HCT116 (cell line): ENCODE measurements around the gene LMOD1. TPM values are rescaled to one million over a fixed set of nuclear protein-coding genes. Genes with fewer than 3 reads are reported as not detected.

Experiments used
- ATAC-seq: fragments of 200-7000 bp; cut with Tn5 transposase; 2 replicates; pipeline ENCODE4 v1.9.1; 2020; ENCODE audit warnings: mild to moderate bottlenecking, moderate library complexity
- BruUV-seq: library from RNA; stranded (reverse); fragments of 400-500 nt; replicated peaks from 2 replicates; lab custom pipeline; 2021; lab: Mats Ljungman, UMichigan
- CTCF ChIA-PET: fragments of 300-600 bp; sonication (Branson Sonifier 250); formaldehyde crosslinking; loops from one replicate; lab custom pipeline; 2021; ENCODE audit warnings: antibody characterized with exemption; lab: Charles Lee
- POLR2A ChIA-PET: fragments of 300-600, 350-600 bp; sonication (Branson Sonifier 250); formaldehyde crosslinking; loops from one replicate; lab custom pipeline; 2021; ENCODE audit warnings: antibody characterized with exemption; lab: Charles Lee
- RAD21 ChIA-PET, 2 experiments: fragments of 300-600 bp; sonication (Branson Sonifier 250); formaldehyde crosslinking; loops; one replicate each; lab custom pipeline; 2023; ENCODE audit warnings: low total read pairs in 2 of 2; ENCODE audit not compliant: uncharacterized antibody in 2 of 2, unreplicated experiment in 2 of 2, low non-redundant PET in 1 of 2; lab: Charles Lee
- DNase-seq: peaks from one replicate; pipeline ENCODE4 v3.0.0-alpha.2; 2010; ENCODE audit warnings: low read depth, low spot score
- H2AFZ ChIP-seq: fragments of 200-600 bp; shearing (Covaris generic), sonication (generic); 2 replicates; pipeline ENCODE4 v1.6.1; 2017; ENCODE audit warnings: low read depth, mixed run types, mixed read lengths, antibody characterized with exemption, low read length; ENCODE audit not compliant: poor library complexity, severe bottlenecking
- H3K27ac ChIP-seq: 2 replicates; pipeline ENCODE4 v1.5.1; 2012; ENCODE audit warnings: low read depth, low read length
- H3K27me3 ChIP-seq: fragments of 200-600 bp; sonication (generic); 2 replicates; pipeline ENCODE4 v1.6.1; 2016; ENCODE audit warnings: mixed run types, low read length, mixed read lengths; ENCODE audit not compliant: insufficient read depth
- H3K36me3 ChIP-seq, 2 experiments: fragments of 200-500 bp in 1 of 2; fragments of 200-600 bp in 1 of 2; sonication (Bioruptor generic) in 1 of 2; sonication (generic) in 1 of 2; 2 replicates each; pipeline versions ENCODE4 v1.5.1 to v1.6.1; 2014 to 2016; ENCODE audit warnings: low read length in 2 of 2, inconsistent platforms in 1 of 2, mixed read lengths in 1 of 2, mixed run types in 1 of 2; ENCODE audit not compliant: insufficient read depth in 2 of 2, control insufficient read depth in 1 of 2
- H3K4me1 ChIP-seq, 2 experiments: fragments of 200-600 bp in 1 of 2; sonication (generic) in 1 of 2; 2 replicates each; pipeline versions ENCODE4 v1.5.1 to v1.6.1; 2012 to 2017; ENCODE audit warnings: low read length in 2 of 2, inconsistent platforms in 1 of 2, mild to moderate bottlenecking in 1 of 2, mixed read lengths in 1 of 2, mixed run types in 1 of 2, moderate library complexity in 1 of 2; ENCODE audit not compliant: insufficient read depth in 2 of 2, control insufficient read depth in 1 of 2
- H3K4me2 ChIP-seq: fragments of 200-600 bp; sonication (generic); 2 replicates; pipeline ENCODE4 v1.6.1; 2017; ENCODE audit warnings: mixed run types, low read length, mixed read lengths
- H3K4me3 ChIP-seq, 2 experiments: fragments of 200-600 bp in 1 of 2; sonication (generic) in 1 of 2; replicated peaks in 1 of 2; 2 replicates each; pipeline ENCODE4 v1.5.1; 2011 to 2016; ENCODE audit warnings: low read length in 2 of 2, control low read depth in 1 of 2, low read depth in 1 of 2, mild to moderate bottlenecking in 1 of 2, mixed read lengths in 1 of 2, mixed run types in 1 of 2
- H3K79me2 ChIP-seq: fragments of 200-600 bp; sonication (generic); 2 replicates; pipeline ENCODE4 v1.6.1; 2017; ENCODE audit warnings: mild to moderate bottlenecking, mixed run types, low read length, moderate library complexity, mixed read lengths; ENCODE audit not compliant: insufficient read depth
- H3K9ac ChIP-seq: fragments of 200-600 bp; sonication (generic); 2 replicates; pipeline ENCODE4 v1.6.1; 2016; ENCODE audit warnings: low read length, mixed read lengths
- H3K9me2 ChIP-seq: fragments of 200-600 bp; sonication (generic), shearing (Covaris generic); 2 replicates; pipeline ENCODE4 v1.6.1; 2017; ENCODE audit warnings: mixed run types, mild to moderate bottlenecking, moderate library complexity; ENCODE audit not compliant: insufficient read depth
- H3K9me3 ChIP-seq, 2 experiments: fragments of 200-500 bp in 1 of 2; fragments of 200-600 bp in 1 of 2; sonication (Bioruptor generic) in 1 of 2; sonication (generic) in 1 of 2; 2 replicates each; pipeline ENCODE4 v1.6.1; 2014 to 2017; ENCODE audit warnings: low read length in 2 of 2, mixed read lengths in 2 of 2, inconsistent platforms in 1 of 2, low read depth in 1 of 2, mild to moderate bottlenecking in 1 of 2, mixed run types in 1 of 2, moderate library complexity in 1 of 2; ENCODE audit not compliant: control insufficient read depth in 1 of 2, insufficient read depth in 1 of 2
- H4K20me1 ChIP-seq: fragments of 200-600 bp; sonication (generic), shearing (Covaris generic); 2 replicates; pipeline ENCODE4 v1.6.1; 2017; ENCODE audit warnings: mixed run types, mild to moderate bottlenecking, moderate library complexity; ENCODE audit not compliant: insufficient read depth
- ELF1 ChIP-seq: IDR thresholded peaks from 2 replicates; pipeline ENCODE4 v1.6.1; 2012; ENCODE audit warnings: low read depth, borderline replicate concordance
- EZH2 ChIP-seq: fragments of 200-600 bp; sonication (generic); IDR thresholded peaks from 2 replicates; pipeline ENCODE4 v1.6.1; 2017; ENCODE audit warnings: antibody characterized with exemption, mixed run types
- EZH2phosphoT487 ChIP-seq: fragments of 200-600 bp; IDR thresholded peaks from 2 replicates; pipeline ENCODE4 v1.6.1; 2018; ENCODE audit warnings: antibody characterized with exemption, borderline replicate concordance
- FOSL1 ChIP-seq: IDR thresholded peaks from 2 replicates; pipeline ENCODE4 v1.6.1; 2012; ENCODE audit warnings: low read depth
- JUND ChIP-seq: IDR thresholded peaks from 2 replicates; pipeline ENCODE4 v1.6.1; 2012
- MAX ChIP-seq: IDR thresholded peaks from 2 replicates; pipeline ENCODE4 v1.6.1; 2012
- POLR2AphosphoS5 ChIP-seq: IDR thresholded peaks from 2 replicates; pipeline ENCODE4 v1.6.1; 2011; ENCODE audit warnings: mild to moderate bottlenecking, low read depth, low read length, moderate library complexity
- REST ChIP-seq: IDR thresholded peaks from 2 replicates; pipeline ENCODE4 v1.6.1; 2012; ENCODE audit warnings: low read depth
- ZNF274 ChIP-seq: fragments of 200-500 bp; sonication (Bioruptor generic); IDR thresholded peaks from 2 replicates; pipeline ENCODE4 v1.6.1; 2014; ENCODE audit warnings: mild to moderate bottlenecking, low read depth, low read length, inconsistent platforms
- intact Hi-C: fragments of 100-400 bp; cut with micrococcal nuclease; formaldehyde crosslinking; loops from 2 replicates; pipeline ENCODE4 v1.10.0; 2022
- total RNA-seq: library from RNA; stranded (reverse); gene quantifications from one replicate; pipeline ENCODE4 v1.2.1, GENCODE V29; 2021; ENCODE audit not compliant: unreplicated experiment
- TF ChIP-seq, protein P1 (sequence below), 3 experiments: fragments of 200-600 bp in 1 of 3; sonication (generic) in 1 of 3; IDR thresholded peaks in 2 of 3; conservative IDR thresholded peaks in 1 of 3; 2 replicates each; pipeline ENCODE4 v1.5.1; 2012 to 2017; ENCODE audit warnings: low read depth in 2 of 3, low read length in 2 of 3, antibody characterized with exemption in 1 of 3, borderline replicate concordance in 1 of 3, control low read depth in 1 of 3, mild to moderate bottlenecking in 1 of 3, mixed read lengths in 1 of 3, mixed run types in 1 of 3, moderate library complexity in 1 of 3; ENCODE audit not compliant: insufficient read depth in 1 of 3
- TF ChIP-seq, protein P2 (sequence below): IDR thresholded peaks from 2 replicates; pipeline ENCODE4 v1.6.1; 2011; ENCODE audit warnings: mild to moderate bottlenecking, low read length, moderate library complexity; ENCODE audit not compliant: insufficient replicate concordance; ENCODE audit errors: extremely low read depth

The LMOD1 gene
- total RNA-seq, 1 experiment from 2014 or later, result 0.12 TPM

DNA sequence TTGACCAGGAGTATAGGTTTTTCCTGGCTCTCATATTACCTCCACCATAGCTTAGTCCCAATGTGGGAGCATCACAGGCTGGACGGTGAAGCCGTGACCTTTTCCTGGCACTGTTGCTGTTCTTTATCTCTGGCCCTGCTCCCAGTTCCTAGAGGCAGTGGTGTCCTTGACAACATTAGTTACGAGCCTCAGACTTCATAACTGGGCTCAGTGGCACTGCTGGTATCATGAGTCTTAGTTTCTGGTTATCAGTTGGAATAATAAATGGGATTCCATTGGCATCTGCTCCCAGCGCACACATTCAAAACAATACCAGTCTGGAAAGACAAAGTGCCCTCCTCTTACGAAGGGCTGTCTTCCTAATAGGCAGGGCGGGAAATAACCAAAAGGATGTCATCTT, 44.1 kb upstream of the LMOD1 start (continued):
- no peak for TF ChIP-seq EZH2phosphoT487
- TF ChIP-seq, protein P1, sequence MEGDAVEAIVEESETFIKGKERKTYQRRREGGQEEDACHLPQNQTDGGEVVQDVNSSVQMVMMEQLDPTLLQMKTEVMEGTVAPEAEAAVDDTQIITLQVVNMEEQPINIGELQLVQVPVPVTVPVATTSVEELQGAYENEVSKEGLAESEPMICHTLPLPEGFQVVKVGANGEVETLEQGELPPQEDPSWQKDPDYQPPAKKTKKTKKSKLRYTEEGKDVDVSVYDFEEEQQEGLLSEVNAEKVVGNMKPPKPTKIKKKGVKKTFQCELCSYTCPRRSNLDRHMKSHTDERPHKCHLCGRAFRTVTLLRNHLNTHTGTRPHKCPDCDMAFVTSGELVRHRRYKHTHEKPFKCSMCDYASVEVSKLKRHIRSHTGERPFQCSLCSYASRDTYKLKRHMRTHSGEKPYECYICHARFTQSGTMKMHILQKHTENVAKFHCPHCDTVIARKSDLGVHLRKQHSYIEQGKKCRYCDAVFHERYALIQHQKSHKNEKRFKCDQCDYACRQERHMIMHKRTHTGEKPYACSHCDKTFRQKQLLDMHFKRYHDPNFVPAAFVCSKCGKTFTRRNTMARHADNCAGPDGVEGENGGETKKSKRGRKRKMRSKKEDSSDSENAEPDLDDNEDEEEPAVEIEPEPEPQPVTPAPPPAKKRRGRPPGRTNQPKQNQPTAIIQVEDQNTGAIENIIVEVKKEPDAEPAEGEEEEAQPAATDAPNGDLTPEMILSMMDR (IDR thresholded peaks at IDR 0.05 in 2 of 3, conservative IDR thresholded peaks at IDR 0.05 in 1 of 3; ENCODE audit: borderline replicate concordance in 1 of 3, insufficient read depth in 1 of 3, low read depth in 2 of 3, low read length in 2 of 3), result no peak
- TF ChIP-seq FOSL1, result no peak
- no peak for TF ChIP-seq ELF1
- no peak for TF ChIP-seq MAX
- TF ChIP-seq JUND, result no peak

- Histone ChIP-seq H3K27me3 (no peaks in the 10 kb centered on the region), H3K9ac (no peak overlapping the region), H3K79me2 (peaks cover 25% of the 10 kb centered on the region), H3K4me2 (no peak overlapping the region), H3K9me2 (no peaks in the 10 kb centered on the region), H3K27ac (no peak overlapping the region), H3K36me3 (peaks cover 41 to 44% of the 10 kb centered on the region in 2 experiments), H4K20me1 (no peaks in the 10 kb centered on the region), H2AFZ (no peak overlapping the region), H3K4me1 (peaks cover 0 to 3% of the 10 kb centered on the region in 2 experiments; a peak in 1 of 4 replicates), H3K9me3 (no peaks in the 10 kb centered on the region), H3K4me3 (no peak overlapping the region)
- POLR2A ChIA-PET, result no interaction called here
- TF ChIP-seq POLR2AphosphoS5 (no peak), REST (no peak), EZH2 (no peak), ZNF274 (no peak), ELF1 (no peak)
- TF ChIP-seq, protein P1 (IDR thresholded peaks at IDR 0.05 in 2 of 3, conservative IDR thresholded peaks at IDR 0.05 in 1 of 3; ENCODE audit: borderline replicate concordance in 1 of 3, insufficient read depth in 1 of 3, low read depth in 2 of 3, low read length in 2 of 3), result no peak
- TF ChIP-seq, protein P2, sequence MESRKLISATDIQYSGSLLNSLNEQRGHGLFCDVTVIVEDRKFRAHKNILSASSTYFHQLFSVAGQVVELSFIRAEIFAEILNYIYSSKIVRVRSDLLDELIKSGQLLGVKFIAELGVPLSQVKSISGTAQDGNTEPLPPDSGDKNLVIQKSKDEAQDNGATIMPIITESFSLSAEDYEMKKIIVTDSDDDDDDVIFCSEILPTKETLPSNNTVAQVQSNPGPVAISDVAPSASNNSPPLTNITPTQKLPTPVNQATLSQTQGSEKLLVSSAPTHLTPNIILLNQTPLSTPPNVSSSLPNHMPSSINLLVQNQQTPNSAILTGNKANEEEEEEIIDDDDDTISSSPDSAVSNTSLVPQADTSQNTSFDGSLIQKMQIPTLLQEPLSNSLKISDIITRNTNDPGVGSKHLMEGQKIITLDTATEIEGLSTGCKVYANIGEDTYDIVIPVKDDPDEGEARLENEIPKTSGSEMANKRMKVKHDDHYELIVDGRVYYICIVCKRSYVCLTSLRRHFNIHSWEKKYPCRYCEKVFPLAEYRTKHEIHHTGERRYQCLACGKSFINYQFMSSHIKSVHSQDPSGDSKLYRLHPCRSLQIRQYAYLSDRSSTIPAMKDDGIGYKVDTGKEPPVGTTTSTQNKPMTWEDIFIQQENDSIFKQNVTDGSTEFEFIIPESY, result no peak
- DNase-seq (no peak), ATAC-seq (no peak)
- no TSS peak for BruUV-seq
- RAD21 ChIA-PET, result no interaction called here
- intact Hi-C loops, result no loop called here
- CTCF ChIA-PET, result no interaction called here
Measured at GRCh38 chr1:201989354-201990128, 43.2 kb upstream of the LMOD1 start.
